Endothelial cell of umbilical vein (primary cell): ENCODE data around the gene ELAVL1. TPM values are rescaled to one million over a fixed set of nuclear protein-coding genes. Genes with fewer than 3 reads are reported as not detected.

Experiments used
- BruUV-seq: library from RNA; stranded (reverse); fragments of 400-500 nt; replicated peaks from 2 replicates; lab custom pipeline; 2021; lab: Mats Ljungman, UMichigan
- CTCF ChIA-PET: fragments of 300-600, 350-600 bp; sonication (Branson Sonifier 250); formaldehyde crosslinking; loops from one replicate; lab custom pipeline; 2021; ENCODE audit warnings: antibody characterized with exemption, inconsistent platforms; lab: Charles Lee
- POLR2A ChIA-PET: fragments of 300-600, 350-600 bp; sonication (Branson Sonifier 250); formaldehyde crosslinking; loops from one replicate; lab custom pipeline; 2021; ENCODE audit warnings: antibody characterized with exemption, inconsistent platforms; lab: Charles Lee
- DNase-seq: peaks from one replicate; pipeline ENCODE4 v3.0.0-alpha.2; 2011; ENCODE audit warnings: low read depth, low spot score
- FAIRE-seq: peaks from 2 replicates; lab custom pipeline; 2011; peaks lifted over from hg19 to GRCh38; lab: Jason Lieb, UNC
- H2AFZ ChIP-seq: 2 replicates; pipeline ENCODE4 v1.6.0; 2012; ENCODE audit warnings: low read depth, low read length, control low read depth, inconsistent platforms
- H3K27ac ChIP-seq: 2 replicates; pipeline ENCODE4 v1.5.1; 2011; ENCODE audit warnings: low read depth, mild to moderate bottlenecking, control low read depth, low read length, moderate library complexity; ENCODE audit not compliant: insufficient read depth
- H3K27me3 ChIP-seq, 2 experiments: 2 replicates each; pipeline versions ENCODE4 v1.6.0 to v1.6.1; 2011; ENCODE audit warnings: low read length in 2 of 2, mixed read lengths in 1 of 2; ENCODE audit not compliant: control insufficient read depth in 2 of 2, insufficient read depth in 2 of 2
- H3K36me3 ChIP-seq, 2 experiments: 2 replicates in 1 of 2; 3 replicates in 1 of 2; pipeline ENCODE4 v1.5.1; 2011; ENCODE audit warnings: low read length in 2 of 2, mild to moderate bottlenecking in 1 of 2, moderate library complexity in 1 of 2; ENCODE audit not compliant: control insufficient read depth in 2 of 2, insufficient read depth in 2 of 2; ENCODE audit errors: extremely low read depth in 1 of 2
- H3K4me1 ChIP-seq: 3 replicates; pipeline ENCODE4 v1.5.1; 2011; ENCODE audit warnings: mild to moderate bottlenecking, low read length; ENCODE audit not compliant: control insufficient read depth, insufficient read depth; ENCODE audit errors: extremely low read depth
- H3K4me2 ChIP-seq: 2 replicates; pipeline ENCODE4 v1.6.1; 2011; ENCODE audit warnings: low read length, control low read depth, mixed read lengths; ENCODE audit not compliant: insufficient read depth
- H3K4me3 ChIP-seq, 3 experiments: fragments of 200-600 bp in 1 of 3; sonication (generic), shearing (Covaris generic) in 1 of 3; replicated peaks in 1 of 3; 2 replicates each; pipeline ENCODE4 v1.5.1; 2011 to 2016; ENCODE audit warnings: control low read depth in 3 of 3, low read length in 3 of 3, mild to moderate bottlenecking in 2 of 3, inconsistent platforms in 1 of 3, low read depth in 1 of 3, moderate library complexity in 1 of 3; ENCODE audit not compliant: insufficient read depth in 1 of 3
- H3K79me2 ChIP-seq: 2 replicates; pipeline ENCODE4 v1.6.0; 2012; ENCODE audit warnings: low read length, inconsistent platforms; ENCODE audit not compliant: control insufficient read depth, insufficient read depth
- H3K9ac ChIP-seq: replicated peaks from 2 replicates; pipeline ENCODE3; 2011; ENCODE audit warnings: low read length, control low read depth; ENCODE audit not compliant: insufficient read depth; ENCODE audit errors: extremely low read depth
- H3K9me1 ChIP-seq: replicated peaks from 3 replicates; pipeline ENCODE4 v1.6.0; 2011; ENCODE audit warnings: mild to moderate bottlenecking, low read length; ENCODE audit not compliant: control insufficient read depth, insufficient read depth; ENCODE audit errors: extremely low read depth
- H3K9me3 ChIP-seq: replicated peaks from 2 replicates; pipeline ENCODE4 v1.5.1; 2012; ENCODE audit warnings: low read length, inconsistent platforms; ENCODE audit not compliant: control insufficient read depth, insufficient read depth
- H4K20me1 ChIP-seq: replicated peaks from 2 replicates; pipeline ENCODE3; 2011; ENCODE audit warnings: mild to moderate bottlenecking, low read length; ENCODE audit not compliant: control insufficient read depth, insufficient read depth; ENCODE audit errors: extremely low read depth
- CTCF ChIP-seq, 2 donors: IDR thresholded peaks; 1 replicate in 1 of 2; 2 replicates in 1 of 2; pipeline ENCODE4 v1.5.1; 2011; ENCODE audit warnings: low read length in 2 of 2, mild to moderate bottlenecking in 2 of 2, moderate library complexity in 2 of 2, control low read depth in 1 of 2, inconsistent platforms in 1 of 2, low read depth in 1 of 2; ENCODE audit not compliant: insufficient read depth in 1 of 2; ENCODE audit errors: extremely low read depth in 1 of 2
- EZH2 ChIP-seq: IDR thresholded peaks from 2 replicates; pipeline ENCODE4 v1.6.1; 2012; ENCODE audit warnings: borderline replicate concordance, low read depth, mild to moderate bottlenecking, moderate library complexity, low read length, inconsistent platforms; ENCODE audit not compliant: severe bottlenecking
- FOS ChIP-seq: IDR thresholded peaks from 2 replicates; pipeline ENCODE4 v1.6.1; 2011; ENCODE audit warnings: mild to moderate bottlenecking, low read length, moderate library complexity, borderline replicate concordance; ENCODE audit not compliant: insufficient read depth
- GATA2 ChIP-seq: IDR thresholded peaks from 2 replicates; pipeline ENCODE4 v1.7.0; 2011; ENCODE audit warnings: low read depth, mild to moderate bottlenecking, moderate library complexity, mixed read lengths, low read length; ENCODE audit not compliant: insufficient read length, insufficient read depth
- JUN ChIP-seq: IDR thresholded peaks from 2 replicates; pipeline ENCODE4 v1.6.1; 2011; ENCODE audit warnings: borderline replicate concordance, low read depth; ENCODE audit not compliant: insufficient read length, insufficient read depth
- MAX ChIP-seq: IDR thresholded peaks from 2 replicates; pipeline ENCODE4 v1.6.1; 2011; ENCODE audit not compliant: insufficient read depth, insufficient read length
- MYC ChIP-seq: IDR thresholded peaks from one replicate; pipeline ENCODE4 v1.6.1; 2011; ENCODE audit warnings: mild to moderate bottlenecking, low read depth, low read length
- POLR2A ChIP-seq: IDR thresholded peaks from 2 replicates; pipeline ENCODE4 v1.6.1; 2012; ENCODE audit warnings: low read depth, mild to moderate bottlenecking, control low read depth, low read length
- POLR2AphosphoS5 ChIP-seq: IDR thresholded peaks from 2 replicates; pipeline ENCODE4 v1.6.1; 2012; ENCODE audit warnings: low read depth, mild to moderate bottlenecking, control low read depth, low read length, moderate library complexity; ENCODE audit not compliant: insufficient read depth
- dilution Hi-C: fragments of 300-500 bp; cut with MboI; formaldehyde crosslinking; loops from one replicate; pipeline ENCODE4 v1.15.0; 2019; ENCODE audit warnings: low sequenced_read_pairs; ENCODE audit not compliant: extremely low pct_ligation_motif_present
- intact Hi-C: fragments of 100-400 bp; cut with micrococcal nuclease; formaldehyde crosslinking; loops from one replicate; pipeline ENCODE4 v1.10.0; 2022
- polyA plus RNA-seq, 4 experiments: library from polyadenylated mRNA; depleted of rRNA in 3 of 4; stranded (reverse) in 3 of 4; unstranded in 1 of 4; fragments of >200 nt; gene quantifications; 2 replicates each; pipeline versions ENCODE4 v1.2.1 to v1.2.3, GENCODE V29; 2011 to 2012; ENCODE audit warnings: missing spikeins in 1 of 4
- total RNA-seq: library from RNA; stranded (reverse); gene quantifications from 2 replicates; pipeline ENCODE4 v1.2.3, GENCODE V29; 2021

The ELAVL1 gene
- total and polyA plus RNA-seq, 2 donors (not counting 3 experiments of a cell fraction or from before 2014, with no cell fraction given): 46.8 to 134 TPM

GRCh38 chr19:7928741-7929701 is 76.4 kb downstream of the ELAVL1 start:
- Histone ChIP-seq H3K36me3 (peaks cover 2 to 33% of the 10 kb centered on the region in 2 experiments), H4K20me1 (no peaks in the 10 kb centered on the region), H2AFZ (no peak overlapping the region), H3K9me3 (no peaks in the 10 kb centered on the region), H3K9ac (peak overlapping the region; percentile 12), H3K4me3 (no peak overlapping the region), H3K27ac (peak overlapping the region; percentile 59), H3K9me1 (no peaks in the 10 kb centered on the region), H3K4me2 (peak overlapping the region; percentile 35), H3K27me3 (no peaks in the 10 kb centered on the region), H3K4me1 (peaks cover 17% of the 10 kb centered on the region), H3K79me2 (no peaks in the 10 kb centered on the region)
- FAIRE-seq: peak; percentile 81
- TF ChIP-seq POLR2AphosphoS5 (no peak), MYC (no peak), CTCF (IDR thresholded peaks at IDR 0.05; ENCODE audit: extremely low read depth in 1 of 2, insufficient read depth in 1 of 2, low read depth in 1 of 2, low read length in 2 of 2) (peak; percentile 24 to 49), EZH2 (no peak), POLR2A (no peak), GATA2 (no peak), FOS (peak; percentile 70), MAX (no peak), JUN (peak; percentile 41)
- intact Hi-C loops (loop anchor here (1.0 kb wide), 1 partner anchor 14 kb away; the partner anchor contains the start of gene TIMM44), dilution Hi-C loops (no loop called here)
- peak; percentile 65 for DNase-seq
- CTCF ChIA-PET: interaction anchor here (0.6 to 3.9 kb wide), 15 partner anchors 9 to 575 kb away, joined by 3 to 41 read pairs (median 4); partner anchors contain the start of genes MAP2K7, SNAPC2 and TIMM44
- no TSS peak for BruUV-seq
- POLR2A ChIA-PET: interaction anchor here (0.7 to 1.4 kb wide), 3 partner anchors 9 to 155 kb away, joined by 4 to 21 read pairs (median 4); partner anchors contain the start of genes SNAPC2 and TIMM44
